Cardiac fibroblast (primary cell): Measurements from ENCODE around the gene FAM20A.
"Not testable (repeated sequence)": the region's sequence is repeated elsewhere in the genome, so short reads cannot be mapped to it uniquely, and the experiment has no call there.

Source experiments
- DNase-seq, 2 donors: peaks; one replicate each; pipeline versions ENCODE4 v3.0.0 to v3.0.0-alpha.2; 2010; ENCODE audit warnings: low read depth in 2 of 2
- H3K4me3 ChIP-seq, 2 donors: replicated peaks in 1 of 2; 1 replicate in 1 of 2; 2 replicates in 1 of 2; pipeline ENCODE4 v1.5.1; 2011; ENCODE audit warnings: low read depth in 2 of 2, low read length in 2 of 2, mild to moderate bottlenecking in 2 of 2, moderate library complexity in 1 of 2
- TF ChIP-seq, protein P1 (sequence below): IDR thresholded peaks from one replicate; pipeline ENCODE4 v1.5.1; 2011; ENCODE audit warnings: low read depth, mild to moderate bottlenecking, low read length, inconsistent platforms

Gene FAM20A

GRCh38 chr17:68532826-68533225, 68.3 kb downstream of the FAM20A start:
- no peak for DNase-seq

GRCh38 chr17:68531252-68531651, 69.9 kb downstream of the FAM20A start:
- TF ChIP-seq, protein P1, sequence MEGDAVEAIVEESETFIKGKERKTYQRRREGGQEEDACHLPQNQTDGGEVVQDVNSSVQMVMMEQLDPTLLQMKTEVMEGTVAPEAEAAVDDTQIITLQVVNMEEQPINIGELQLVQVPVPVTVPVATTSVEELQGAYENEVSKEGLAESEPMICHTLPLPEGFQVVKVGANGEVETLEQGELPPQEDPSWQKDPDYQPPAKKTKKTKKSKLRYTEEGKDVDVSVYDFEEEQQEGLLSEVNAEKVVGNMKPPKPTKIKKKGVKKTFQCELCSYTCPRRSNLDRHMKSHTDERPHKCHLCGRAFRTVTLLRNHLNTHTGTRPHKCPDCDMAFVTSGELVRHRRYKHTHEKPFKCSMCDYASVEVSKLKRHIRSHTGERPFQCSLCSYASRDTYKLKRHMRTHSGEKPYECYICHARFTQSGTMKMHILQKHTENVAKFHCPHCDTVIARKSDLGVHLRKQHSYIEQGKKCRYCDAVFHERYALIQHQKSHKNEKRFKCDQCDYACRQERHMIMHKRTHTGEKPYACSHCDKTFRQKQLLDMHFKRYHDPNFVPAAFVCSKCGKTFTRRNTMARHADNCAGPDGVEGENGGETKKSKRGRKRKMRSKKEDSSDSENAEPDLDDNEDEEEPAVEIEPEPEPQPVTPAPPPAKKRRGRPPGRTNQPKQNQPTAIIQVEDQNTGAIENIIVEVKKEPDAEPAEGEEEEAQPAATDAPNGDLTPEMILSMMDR = no peak
- no peak for DNase-seq
- H3K4me3 ChIP-seq = no peak overlapping the region

More at GRCh38 chr17:68532826-68533225, 68.3 kb downstream of the FAM20A start:
- TF ChIP-seq, protein P1 = no peak
- no peak overlapping the region for H3K4me3 ChIP-seq

- TF ChIP-seq, protein P1 = no peak
- no peak overlapping the region for H3K4me3 ChIP-seq
- no peak for DNase-seq
Observed at GRCh38 chr17:68527314-68527713, 73.9 kb downstream of the FAM20A start.

GRCh38 chr17:68526548-68526947, 74.6 kb downstream of the FAM20A start:
- no peak for DNase-seq
- TF ChIP-seq, protein P1 = no peak
- H3K4me3 ChIP-seq = no peak overlapping the region

- DNase-seq = no peak
- TF ChIP-seq, protein P1 = no peak
Observed at GRCh38 chr17:68522266-68522665, 78.9 kb downstream of the FAM20A start.

GRCh38 chr17:68519911-68520310, 81.3 kb downstream of the FAM20A start:
- DNase-seq = peak; percentile 13 to 65
- TF ChIP-seq, protein P1 = no peak
- H3K4me3 ChIP-seq = no peak overlapping the region

More at GRCh38 chr17:68522266-68522665, 78.9 kb downstream of the FAM20A start:
- H3K4me3 ChIP-seq = no peak overlapping the region

GRCh38 chr17:68519051-68519450, 82.1 kb downstream of the FAM20A start:
- H3K4me3 ChIP-seq, DNase-seq: not testable (repeated sequence)
